VCaP (cell line): ENCODE data around the gene LTB4R.

Source experiments
- H3K27ac ChIP-seq: fragments of 450-650 bp; 2 replicates; pipeline ENCODE4 v1.5.1; 2017
- TF ChIP-seq, protein P1 (sequence below): fragments of 450-650 bp; conservative IDR thresholded peaks from 2 replicates; pipeline ENCODE4 v1.5.1; 2017; ENCODE audit warnings: mild to moderate bottlenecking, moderate library complexity

Gene LTB4R

DNA sequence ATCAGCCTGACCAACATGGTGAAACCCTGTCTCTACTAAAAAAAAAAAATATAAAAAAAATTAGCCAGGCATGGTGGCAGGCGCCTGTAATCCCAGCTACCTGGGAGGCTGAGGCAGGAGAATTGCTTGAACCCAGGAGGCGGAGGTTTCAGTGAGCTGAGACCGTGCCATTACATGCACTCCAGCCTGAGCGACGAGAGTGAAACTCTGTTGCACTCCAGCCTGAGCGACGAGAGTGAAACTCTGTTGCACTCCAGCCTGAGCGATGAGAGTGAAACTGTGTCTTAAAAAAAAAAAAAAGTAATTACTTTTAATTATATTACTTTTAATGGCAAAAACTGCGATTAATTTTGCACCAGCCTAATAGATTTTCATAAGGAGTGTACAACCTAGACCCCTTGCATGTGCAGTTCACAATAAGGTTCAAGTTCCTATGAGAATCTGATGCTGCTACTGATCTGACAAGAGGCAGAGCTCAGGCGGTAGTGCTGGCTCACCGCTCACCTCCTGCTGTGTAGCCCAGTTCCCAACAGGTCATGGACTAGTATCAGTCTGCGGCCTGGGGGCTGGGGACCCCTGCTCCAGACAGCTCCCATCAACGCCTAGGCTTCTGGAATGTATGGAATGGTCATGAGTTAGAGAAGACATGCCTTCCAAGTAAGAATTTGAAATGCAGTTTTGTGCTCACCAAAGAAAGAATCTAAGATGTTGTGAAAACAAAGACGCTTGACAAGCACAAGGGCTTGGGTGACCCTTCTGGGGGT lies 10.1 kb downstream of the LTB4R start:
- H3K27ac ChIP-seq: no peak overlapping the region
- TF ChIP-seq, protein P1, sequence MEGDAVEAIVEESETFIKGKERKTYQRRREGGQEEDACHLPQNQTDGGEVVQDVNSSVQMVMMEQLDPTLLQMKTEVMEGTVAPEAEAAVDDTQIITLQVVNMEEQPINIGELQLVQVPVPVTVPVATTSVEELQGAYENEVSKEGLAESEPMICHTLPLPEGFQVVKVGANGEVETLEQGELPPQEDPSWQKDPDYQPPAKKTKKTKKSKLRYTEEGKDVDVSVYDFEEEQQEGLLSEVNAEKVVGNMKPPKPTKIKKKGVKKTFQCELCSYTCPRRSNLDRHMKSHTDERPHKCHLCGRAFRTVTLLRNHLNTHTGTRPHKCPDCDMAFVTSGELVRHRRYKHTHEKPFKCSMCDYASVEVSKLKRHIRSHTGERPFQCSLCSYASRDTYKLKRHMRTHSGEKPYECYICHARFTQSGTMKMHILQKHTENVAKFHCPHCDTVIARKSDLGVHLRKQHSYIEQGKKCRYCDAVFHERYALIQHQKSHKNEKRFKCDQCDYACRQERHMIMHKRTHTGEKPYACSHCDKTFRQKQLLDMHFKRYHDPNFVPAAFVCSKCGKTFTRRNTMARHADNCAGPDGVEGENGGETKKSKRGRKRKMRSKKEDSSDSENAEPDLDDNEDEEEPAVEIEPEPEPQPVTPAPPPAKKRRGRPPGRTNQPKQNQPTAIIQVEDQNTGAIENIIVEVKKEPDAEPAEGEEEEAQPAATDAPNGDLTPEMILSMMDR: no peak

DNA sequence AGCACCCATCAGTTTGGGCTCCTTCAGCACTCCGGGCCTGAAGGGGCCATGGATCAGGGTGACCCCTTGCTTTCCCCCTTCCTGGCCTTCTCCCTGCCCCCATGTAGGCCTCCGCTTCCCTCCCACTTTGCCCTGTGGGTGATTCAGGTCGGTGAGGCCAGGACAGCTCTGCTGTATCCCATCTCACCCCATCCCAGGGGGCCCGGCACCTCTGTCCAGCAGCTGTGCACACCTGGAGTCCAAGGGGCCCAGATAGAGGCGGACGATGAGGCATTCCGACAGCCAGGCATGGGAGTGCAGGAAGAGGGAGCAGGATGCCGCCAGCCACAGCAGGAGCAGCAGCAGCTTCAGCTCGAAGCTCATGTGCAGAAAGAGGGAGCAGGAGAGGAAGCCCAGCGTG lies 11.4 kb downstream of the LTB4R start:
- H3K27ac ChIP-seq: no peak overlapping the region
- TF ChIP-seq, protein P1: no peak

DNA sequence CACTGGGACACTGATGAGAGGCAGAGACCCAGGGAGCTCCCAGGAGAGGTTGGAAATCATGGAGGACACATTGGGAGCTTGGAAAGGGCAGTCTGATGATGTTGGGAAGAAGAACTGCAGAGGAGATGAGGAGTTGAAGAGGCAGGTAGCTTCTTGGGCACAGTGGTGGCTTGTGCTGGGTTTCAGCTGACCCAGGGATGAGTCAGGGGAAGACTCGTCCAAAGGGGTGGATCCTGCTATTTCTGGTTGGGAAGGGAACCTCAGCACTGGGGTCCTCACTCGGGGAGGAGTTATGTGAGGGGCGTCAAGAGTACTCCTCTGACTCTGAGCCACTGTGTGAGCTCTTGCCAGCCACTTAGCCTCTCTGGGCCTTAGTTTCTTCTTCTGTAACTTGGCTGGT lies 12.0 kb downstream of the LTB4R start:
- TF ChIP-seq, protein P1: no peak

DNA sequence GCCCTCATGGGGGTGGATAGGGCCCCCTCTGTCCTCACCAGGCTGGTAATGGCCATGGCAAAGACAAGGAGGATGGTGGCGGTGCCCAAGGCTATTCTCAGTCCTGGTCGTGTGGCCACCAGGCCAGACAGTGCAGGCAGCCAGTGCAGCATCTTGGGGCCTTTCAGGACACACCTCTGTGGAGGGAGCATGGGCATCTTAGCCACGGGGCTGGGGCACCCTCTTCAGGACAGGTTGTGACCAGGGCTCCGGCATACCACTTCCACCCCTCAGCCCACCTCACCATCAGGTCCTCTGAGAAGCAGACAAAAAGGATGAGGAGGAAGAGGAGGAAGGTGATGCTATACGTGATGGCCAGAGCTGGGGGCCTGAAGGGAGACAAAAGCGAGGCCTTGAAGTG lies 12.7 kb downstream of the LTB4R start:
- TF ChIP-seq, protein P1: no peak
- H3K27ac ChIP-seq: no peak overlapping the region

More for the DNA sequence above, 12.0 kb downstream of the LTB4R start:
- no peak overlapping the region for H3K27ac ChIP-seq

DNA sequence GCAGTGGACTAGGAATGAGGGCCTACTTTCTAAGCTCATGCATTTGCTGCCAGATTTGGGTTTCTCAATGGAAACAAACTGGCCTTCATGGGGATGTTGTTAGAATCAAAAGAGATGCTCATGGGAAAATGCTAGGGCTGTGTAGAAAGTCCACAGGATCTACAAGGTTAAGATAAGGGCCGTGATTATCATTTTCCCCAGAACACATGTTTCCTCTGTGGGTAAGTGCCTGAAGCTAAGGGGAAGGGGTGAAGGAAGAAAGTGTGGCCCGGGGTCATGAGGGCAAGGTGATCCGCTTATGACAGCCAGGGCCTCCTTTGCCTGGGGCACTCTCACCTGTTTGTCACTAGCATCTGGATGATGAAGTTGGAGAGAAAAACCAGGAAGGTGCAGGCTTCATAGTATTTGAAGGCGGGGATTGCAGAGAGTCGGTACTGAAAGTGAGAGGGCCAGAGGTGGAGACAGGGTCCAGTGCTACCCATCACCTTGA lies 13.8 kb downstream of the LTB4R start:
- TF ChIP-seq, protein P1: no peak
- no peak overlapping the region for H3K27ac ChIP-seq

DNA sequence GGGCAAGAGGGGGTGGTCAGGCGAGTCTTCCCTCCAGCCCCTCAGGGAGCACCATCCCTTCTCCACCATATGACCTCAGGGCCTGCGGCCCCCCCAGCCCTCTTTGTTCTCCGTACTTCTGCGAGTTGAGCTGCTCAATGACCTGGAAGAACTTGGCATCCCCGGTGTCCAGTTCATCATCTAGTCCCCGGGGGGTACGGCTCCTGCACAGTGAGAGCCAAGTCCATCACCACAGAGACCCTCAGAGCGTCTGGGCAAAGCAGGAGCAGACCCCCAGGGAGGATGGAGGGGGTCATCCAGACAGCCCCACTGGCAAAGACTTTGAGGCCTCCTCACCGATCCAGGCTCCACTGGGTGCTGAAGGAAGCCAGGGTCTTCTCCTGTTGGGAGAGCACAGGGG lies 14.7 kb downstream of the LTB4R start:
- TF ChIP-seq, protein P1: no peak
- H3K27ac ChIP-seq: no peak overlapping the region

DNA sequence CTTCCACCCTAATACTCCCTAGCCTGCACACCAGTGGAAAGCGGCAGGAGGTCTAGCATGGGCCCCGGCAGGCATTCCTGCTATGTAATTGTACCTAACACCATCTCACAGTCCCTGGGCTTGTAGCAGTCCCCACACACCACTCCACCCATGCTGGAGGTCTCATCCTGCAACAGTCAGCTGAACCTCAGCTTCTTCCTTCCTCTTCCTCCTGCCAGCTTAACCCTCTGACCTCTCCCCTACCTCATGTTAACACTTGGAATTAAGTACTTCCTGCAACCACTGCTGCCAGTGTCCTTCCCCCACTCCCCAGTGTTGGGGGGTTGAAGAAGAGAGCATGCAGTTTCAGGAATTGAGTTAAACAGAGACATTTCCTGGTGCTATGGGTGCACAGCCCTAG lies 16.0 kb downstream of the LTB4R start:
- TF ChIP-seq, protein P1: no peak

More for the DNA sequence above, 16.0 kb downstream of the LTB4R start:
- no peak overlapping the region for H3K27ac ChIP-seq
